Keratinocyte (primary cell): ENCODE measurements around the gene SHPK. TPM values are rescaled to one million over a fixed set of nuclear protein-coding genes. Genes with fewer than 3 reads are reported as not detected.

ENCODE experiments used
- DNase-seq: peaks from one replicate; pipeline ENCODE4 v3.0.0-alpha.2; 2011; ENCODE audit warnings: low read depth, missing footprints, low spot score
- FAIRE-seq: peaks from 2 replicates; lab custom pipeline; 2011; peaks lifted over from hg19 to GRCh38; lab: Jason Lieb, UNC
- H2AFZ ChIP-seq: 2 replicates; pipeline ENCODE4 v1.6.0; 2012; ENCODE audit warnings: low read length, control low read depth, inconsistent platforms; ENCODE audit not compliant: control insufficient read depth
- H3K27ac ChIP-seq: 2 replicates; pipeline ENCODE4 v1.5.1; 2011; ENCODE audit warnings: low read length; ENCODE audit not compliant: control insufficient read depth, insufficient read depth
- H3K27me3 ChIP-seq: 3 replicates; pipeline ENCODE4 v1.6.0; 2011; ENCODE audit warnings: low read length; ENCODE audit not compliant: control insufficient read depth, insufficient read depth; ENCODE audit errors: extremely low read depth
- H3K36me3 ChIP-seq, 2 experiments: 2 replicates in 1 of 2; 3 replicates in 1 of 2; pipeline ENCODE4 v1.5.1; 2011; ENCODE audit warnings: low read length in 2 of 2, mild to moderate bottlenecking in 1 of 2; ENCODE audit not compliant: control insufficient read depth in 2 of 2, insufficient read depth in 2 of 2; ENCODE audit errors: extremely low read depth in 1 of 2
- H3K4me1 ChIP-seq: 3 replicates; pipeline ENCODE4 v1.5.1; 2011; ENCODE audit warnings: low read length; ENCODE audit not compliant: control insufficient read depth, insufficient read depth; ENCODE audit errors: extremely low read depth
- H3K4me2 ChIP-seq: 3 replicates; pipeline ENCODE4 v1.6.0; 2011; ENCODE audit warnings: low read depth, low read length; ENCODE audit not compliant: control insufficient read depth, insufficient read depth; ENCODE audit errors: extremely low read depth
- H3K4me3 ChIP-seq, 3 experiments: fragments of 200-600 bp in 1 of 3; sonication (generic) in 1 of 3; 2 replicates in 2 of 3; 3 replicates in 1 of 3; pipeline ENCODE4 v1.5.1; 2011 to 2016; ENCODE audit warnings: low read length in 3 of 3, mild to moderate bottlenecking in 3 of 3, control low read depth in 2 of 3, inconsistent platforms in 1 of 3, low read depth in 1 of 3, mixed read lengths in 1 of 3, mixed run types in 1 of 3, moderate library complexity in 1 of 3; ENCODE audit not compliant: control insufficient read depth in 2 of 3, insufficient read depth in 2 of 3; ENCODE audit errors: extremely low read depth in 1 of 3
- H3K79me2 ChIP-seq: 2 replicates; pipeline ENCODE4 v1.6.0; 2012; ENCODE audit warnings: low read length; ENCODE audit not compliant: control insufficient read depth, insufficient read depth
- H3K9ac ChIP-seq: 3 replicates; pipeline ENCODE4 v1.6.0; 2011; ENCODE audit warnings: low read length; ENCODE audit not compliant: control insufficient read depth, insufficient read depth; ENCODE audit errors: extremely low read depth
- H3K9me1 ChIP-seq: 3 replicates; pipeline ENCODE4 v1.6.0; 2011; ENCODE audit warnings: low read length; ENCODE audit not compliant: control insufficient read depth, insufficient read depth; ENCODE audit errors: extremely low read depth
- H3K9me3 ChIP-seq: 2 replicates; pipeline ENCODE4 v1.5.1; 2012; ENCODE audit warnings: low read depth, low read length; ENCODE audit not compliant: control insufficient read depth
- H4K20me1 ChIP-seq: 3 replicates; pipeline ENCODE4 v1.6.0; 2011; ENCODE audit warnings: low read length; ENCODE audit not compliant: control insufficient read depth, insufficient read depth; ENCODE audit errors: extremely low read depth
- CTCF ChIP-seq, 3 experiments: IDR thresholded peaks in 1 of 3; conservative IDR thresholded peaks in 1 of 3; optimal IDR thresholded peaks in 1 of 3; 2 replicates in 2 of 3; 3 replicates in 1 of 3; pipeline versions ENCODE3 to v1.5.1; 2011; ENCODE audit warnings: low read length in 3 of 3, mild to moderate bottlenecking in 3 of 3, moderate library complexity in 2 of 3, control low read depth in 1 of 3, inconsistent platforms in 1 of 3; ENCODE audit not compliant: insufficient read depth in 2 of 3; ENCODE audit errors: extremely low read depth in 1 of 3
- EZH2 ChIP-seq: IDR thresholded peaks from one replicate; pipeline ENCODE4 v1.6.1; 2012; ENCODE audit warnings: inconsistent platforms, mild to moderate bottlenecking, low read length, moderate library complexity
- dilution Hi-C: fragments of 300-500 bp; cut with MboI; formaldehyde crosslinking; loops from one replicate; pipeline ENCODE4 v1.7.0; 2020; ENCODE audit warnings: low sequenced_read_pairs; ENCODE audit not compliant: extremely low pct_ligation_motif_present
- polyA plus RNA-seq, 5 experiments: library from polyadenylated mRNA; depleted of rRNA in 3 of 5; stranded (reverse) in 3 of 5; stranded (forward) in 1 of 5; unstranded in 1 of 5; fragments of >200 nt; gene quantifications; 1 replicate in 1 of 5; 2 replicates in 3 of 5; 3 replicates in 1 of 5; pipeline versions ENCODE4 v1.2.1 to v1.2.3, GENCODE V29; 2011 to 2012; ENCODE audit warnings: missing spikeins in 2 of 5, low read depth in 1 of 5, low replicate concordance in 1 of 5

SHPK gene
- polyA plus RNA-seq, 1 donor (not counting 4 experiments of a cell fraction or from before 2014, with no cell fraction given), result 9.2 TPM

GRCh38 chr17:3679531-3680126, 43.6 kb upstream of the SHPK start:
- no peak overlapping the region for H3K4me3 ChIP-seq
- DNase-seq (no peak), FAIRE-seq (no peak)
- H3K9ac ChIP-seq, result no peak overlapping the region
- H4K20me1 ChIP-seq, result no peaks in the 10 kb centered on the region
- no peaks in the 10 kb centered on the region for H3K4me1 ChIP-seq
- no peaks in the 10 kb centered on the region for H3K36me3 ChIP-seq
- H3K9me1 ChIP-seq, result no peaks in the 10 kb centered on the region
- TF ChIP-seq EZH2 (no peak), CTCF (optimal IDR thresholded peaks at IDR 0.05 in 1 of 3, IDR thresholded peaks at IDR 0.05 in 1 of 3, conservative IDR thresholded peaks at IDR 0.05 in 1 of 3; ENCODE audit: extremely low read depth in 1 of 3, insufficient read depth in 2 of 3, low read length in 3 of 3) (no peak)
- H2AFZ ChIP-seq, result no peak overlapping the region
- H3K4me2 ChIP-seq, result no peak overlapping the region
- H3K79me2 ChIP-seq, result no peaks in the 10 kb centered on the region
- no peaks in the 10 kb centered on the region for H3K9me3 ChIP-seq
- H3K27me3 ChIP-seq, result peaks cover 13% of the 10 kb centered on the region
- dilution Hi-C loops, result no loop called here
- H3K27ac ChIP-seq, result no peak overlapping the region

- TF ChIP-seq CTCF (optimal IDR thresholded peaks at IDR 0.05 in 1 of 3, IDR thresholded peaks at IDR 0.05 in 1 of 3, conservative IDR thresholded peaks at IDR 0.05 in 1 of 3; ENCODE audit: extremely low read depth in 1 of 3, insufficient read depth in 2 of 3, low read length in 3 of 3), result no peak
- H3K9me3 ChIP-seq, result no peaks in the 10 kb centered on the region
- peaks cover 10% of the 10 kb centered on the region for H3K27me3 ChIP-seq
- H3K4me1 ChIP-seq, result no peaks in the 10 kb centered on the region
- no peak overlapping the region for H3K9ac ChIP-seq
- no peaks in the 10 kb centered on the region for H3K79me2 ChIP-seq
- no peak overlapping the region for H3K4me3 ChIP-seq
- no peak overlapping the region for H2AFZ ChIP-seq
- H4K20me1 ChIP-seq, result no peaks in the 10 kb centered on the region
- no peak for DNase-seq
- H3K4me2 ChIP-seq, result no peak overlapping the region
- no peaks in the 10 kb centered on the region for H3K36me3 ChIP-seq
- no peaks in the 10 kb centered on the region for H3K9me1 ChIP-seq
- H3K27ac ChIP-seq, result no peak overlapping the region
- no peak for FAIRE-seq
- dilution Hi-C loops, result no loop called here
Measured at GRCh38 chr17:3678821-3679530, 42.9 kb upstream of the SHPK start.
